HL-60 (cell line): ENCODE measurements around the gene DYRK1A.

Experiments
- DNase-seq, 2 experiments: peaks; one replicate each; pipeline ENCODE4 v3.0.0-alpha.2; 2010 to 2020; ENCODE audit warnings: low read depth in 1 of 2, low spot score in 1 of 2
- H3K27ac ChIP-seq: fragments of 250-450 bp; sonication (Bioruptor Pico); replicated peaks from 2 replicates; pipeline ENCODE4 v1.5.1; 2020; ENCODE audit warnings: mild to moderate bottlenecking, moderate library complexity
- H3K27me3 ChIP-seq: fragments of 250-450 bp; sonication (Bioruptor Pico); 2 replicates; pipeline ENCODE4 v1.5.1; 2021; ENCODE audit warnings: mild to moderate bottlenecking, moderate library complexity; ENCODE audit not compliant: insufficient read depth, poor library complexity, severe bottlenecking
- H3K4me3 ChIP-seq: replicated peaks from 2 replicates; pipeline ENCODE4 v1.5.1; 2011; ENCODE audit warnings: mild to moderate bottlenecking, control low read depth, low read length; ENCODE audit not compliant: insufficient read depth
- CTCF ChIP-seq: IDR thresholded peaks from one replicate; pipeline ENCODE4 v1.5.1; 2011; ENCODE audit warnings: low read length, control low read depth, inconsistent platforms; ENCODE audit not compliant: insufficient read depth
- GABPA ChIP-seq: IDR thresholded peaks from 2 replicates; pipeline ENCODE4 v1.6.1; 2012; ENCODE audit warnings: low read depth
- POLR2AphosphoS5 ChIP-seq: IDR thresholded peaks from 2 replicates; pipeline ENCODE4 v1.6.1; 2012; ENCODE audit warnings: low read depth
- REST ChIP-seq: IDR thresholded peaks from 2 replicates; pipeline ENCODE4 v1.6.1; 2012; ENCODE audit warnings: low read depth; ENCODE audit not compliant: insufficient replicate concordance
- SPI1 ChIP-seq: IDR thresholded peaks from 2 replicates; pipeline ENCODE4 v1.6.1; 2012; ENCODE audit warnings: low read depth, mild to moderate bottlenecking, borderline replicate concordance

DYRK1A gene

GRCh38 chr21:37551993-37552355 lies 185.4 kb downstream of the DYRK1A start:
- Histone ChIP-seq H3K4me3 (no peak overlapping the region), H3K27ac (no peak overlapping the region), H3K27me3 (no peaks in the 10 kb centered on the region)
- DNase-seq = no peak
- no peak for TF ChIP-seq REST
- no peak for TF ChIP-seq POLR2AphosphoS5
- no peak for TF ChIP-seq GABPA
- no peak for TF ChIP-seq SPI1
- TF ChIP-seq CTCF = no peak

- DNase-seq = no peak
- H3K27me3 ChIP-seq = no peaks in the 10 kb centered on the region
- TF ChIP-seq CTCF = no peak
- no peak for TF ChIP-seq SPI1
- TF ChIP-seq REST = no peak
- no peak for TF ChIP-seq POLR2AphosphoS5
- no peak for TF ChIP-seq GABPA
Measured at GRCh38 chr21:37552496-37553029, 186.0 kb downstream of the DYRK1A start.

GRCh38 chr21:37553078-37553481 lies 186.5 kb downstream of the DYRK1A start:
- TF ChIP-seq GABPA = no peak
- TF ChIP-seq REST = no peak
- TF ChIP-seq POLR2AphosphoS5 = no peak
- no peak for TF ChIP-seq CTCF
- no peak for TF ChIP-seq SPI1
- H3K27ac ChIP-seq = no peak overlapping the region
- DNase-seq = no peak

More at GRCh38 chr21:37552496-37553029, 186.0 kb downstream of the DYRK1A start:
- H3K4me3 ChIP-seq = no peak overlapping the region
- H3K27ac ChIP-seq = no peak overlapping the region

More at GRCh38 chr21:37553078-37553481, 186.5 kb downstream of the DYRK1A start:
- H3K27me3 ChIP-seq = no peaks in the 10 kb centered on the region
- H3K4me3 ChIP-seq = no peak overlapping the region
